HG02981 (cell line): ENCODE results near the gene CPEB1.
A peak's percentile ranks its signal among the peaks of the same experiment; 100 is the strongest.
"Not testable (repeated sequence)": the region's sequence is repeated elsewhere in the genome, so short reads cannot be mapped to it uniquely, and the experiment has no call there.

Experiments used
- ATAC-seq: cut with Tn5 transposase; IDR thresholded peaks from one replicate; pipeline ENCODE4 v1.9.1; 2021; ENCODE audit warnings: mild to moderate bottlenecking, moderate library complexity; ENCODE audit not compliant: unreplicated experiment

The CPEB1 gene

DNA sequence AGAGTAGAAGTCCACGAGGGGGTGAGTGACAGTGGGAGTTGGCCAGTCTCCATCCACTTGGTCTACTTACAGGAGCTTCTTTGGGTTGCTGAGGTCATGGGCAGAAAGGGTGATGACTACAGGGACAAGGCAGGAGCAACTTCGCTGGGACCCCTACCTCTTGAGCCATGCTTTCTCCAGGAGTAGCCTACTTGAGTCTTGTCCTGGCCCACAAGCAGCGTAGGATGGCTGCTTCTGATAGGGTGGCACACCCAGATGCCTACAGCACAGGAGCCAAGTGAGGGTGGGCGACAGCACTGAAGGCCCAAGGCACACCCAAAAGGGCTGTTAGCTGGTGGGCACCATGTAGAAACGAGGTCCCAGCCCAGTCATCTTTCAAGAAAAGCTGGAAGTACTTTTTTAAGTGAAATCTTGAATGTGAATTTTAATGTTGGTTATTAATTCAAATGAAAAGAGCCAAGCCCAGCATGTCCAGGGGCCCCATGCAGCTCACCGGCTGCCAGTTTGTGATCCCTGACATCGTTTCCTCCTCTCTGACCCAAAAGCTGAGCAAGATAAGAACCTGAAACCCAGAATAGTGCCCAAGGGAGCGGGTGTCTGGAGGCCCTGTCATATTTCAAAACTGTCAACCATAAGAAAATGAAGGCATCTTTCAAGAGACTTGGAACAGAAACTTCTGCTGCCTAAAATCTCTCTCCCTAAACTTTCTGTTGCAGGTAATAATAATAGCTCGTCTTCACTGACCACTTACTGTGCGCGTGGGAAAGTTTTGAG, 2.2 kb upstream of the CPEB1 start:
- no peak for ATAC-seq

DNA sequence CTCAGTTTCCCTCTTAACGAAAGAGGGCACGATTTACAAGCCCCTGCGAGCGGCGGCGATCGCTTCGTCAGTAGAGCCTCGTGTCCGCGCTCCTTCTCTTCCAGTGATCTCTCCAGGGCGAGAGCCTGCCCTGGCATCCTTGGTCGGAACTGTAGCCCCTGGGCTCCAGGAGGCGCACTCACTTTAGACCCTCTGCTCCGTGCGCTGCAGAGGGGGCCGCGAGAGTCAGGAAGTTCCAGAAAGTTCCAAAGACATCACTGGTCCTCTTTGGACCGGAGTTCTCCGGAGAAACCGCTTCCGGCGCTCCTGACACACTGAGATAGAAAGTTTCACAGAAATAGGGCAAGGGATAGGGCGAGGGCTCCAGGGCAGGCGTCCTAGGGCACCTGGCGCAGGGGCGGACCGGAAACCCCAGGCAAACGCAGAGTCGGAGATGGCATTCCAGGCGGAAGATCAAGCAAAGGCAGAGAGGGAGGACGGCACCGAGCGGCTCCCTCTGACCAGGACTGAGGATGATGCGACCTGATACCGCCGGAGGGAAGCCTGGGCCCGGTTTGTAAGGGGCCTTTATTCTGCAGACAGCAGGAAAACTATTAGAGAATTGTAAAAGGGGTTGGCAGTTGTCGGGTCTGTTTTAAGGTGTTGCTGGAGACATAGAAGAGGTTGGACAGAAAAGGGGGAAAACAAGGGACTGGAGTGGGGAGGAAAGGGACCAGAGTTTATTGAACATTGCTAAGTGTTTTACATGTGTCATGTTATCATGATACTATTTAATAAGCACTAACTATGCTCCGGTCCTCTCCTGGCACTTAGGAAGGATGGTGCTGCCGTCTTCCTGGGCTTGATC, 1.3 kb upstream of the CPEB1 start:
- no peak for ATAC-seq

DNA sequence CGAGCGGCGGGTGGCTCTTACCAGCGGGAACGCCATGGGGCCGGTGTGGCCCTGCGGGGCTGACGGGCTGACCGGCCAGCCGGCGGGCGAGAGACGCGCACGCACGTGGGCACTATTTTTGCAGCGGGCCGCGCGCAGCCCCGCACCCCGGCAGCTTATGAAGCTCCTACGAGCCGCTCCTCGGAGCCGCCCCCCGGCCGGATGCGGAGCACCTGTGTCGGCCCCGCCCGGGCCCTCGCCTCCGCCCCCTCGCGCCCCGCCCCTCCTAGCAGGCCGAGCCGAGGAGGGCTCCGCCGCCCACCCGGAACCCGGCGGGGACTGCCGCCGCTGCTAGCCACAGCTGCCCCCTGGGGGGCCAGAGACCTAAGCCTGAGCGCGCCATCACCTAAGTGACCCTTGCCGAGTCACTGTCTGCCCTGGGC, 683 bp upstream of the CPEB1 start:
- peak; percentile 55 for ATAC-seq

DNA sequence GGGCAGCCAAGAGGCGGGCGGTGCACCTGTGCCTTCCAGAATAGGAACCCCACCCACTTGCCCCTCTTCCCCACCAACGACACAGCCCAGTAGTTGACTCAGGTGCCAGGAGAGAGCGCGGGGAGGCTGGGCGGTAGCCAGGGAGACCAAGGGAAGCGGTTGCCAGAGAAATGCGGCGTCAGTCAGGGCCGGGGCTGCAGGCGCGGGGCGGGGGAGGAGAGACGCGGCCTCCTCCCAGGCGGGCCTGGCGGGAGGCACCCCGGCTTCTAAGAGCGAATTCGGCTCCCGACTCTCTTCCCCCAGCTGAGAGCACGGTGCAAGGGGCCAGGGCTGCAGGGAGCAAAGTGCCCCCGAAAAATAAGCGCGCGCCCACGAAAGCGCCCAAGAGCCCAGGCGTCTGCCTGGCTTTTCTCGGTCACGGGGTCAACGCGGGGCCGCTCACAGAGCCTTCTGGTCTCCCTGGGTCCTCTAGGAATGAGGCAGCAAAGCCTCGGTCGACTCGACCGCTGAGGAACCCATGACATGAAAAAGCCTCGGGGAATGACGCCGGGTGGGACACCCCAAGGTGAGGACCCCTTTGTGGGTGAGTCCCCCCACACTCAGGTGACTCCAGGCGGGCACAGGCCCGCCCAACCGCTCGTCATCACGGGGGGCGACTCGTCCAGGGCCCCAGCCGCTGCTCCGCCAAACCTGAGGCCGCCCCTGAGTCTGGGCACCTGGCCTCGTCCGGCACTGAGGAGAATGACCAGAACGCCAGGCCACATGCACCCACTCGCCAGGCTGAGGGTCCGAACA, 716 bp downstream of the CPEB1 start:
- no peak for ATAC-seq

DNA sequence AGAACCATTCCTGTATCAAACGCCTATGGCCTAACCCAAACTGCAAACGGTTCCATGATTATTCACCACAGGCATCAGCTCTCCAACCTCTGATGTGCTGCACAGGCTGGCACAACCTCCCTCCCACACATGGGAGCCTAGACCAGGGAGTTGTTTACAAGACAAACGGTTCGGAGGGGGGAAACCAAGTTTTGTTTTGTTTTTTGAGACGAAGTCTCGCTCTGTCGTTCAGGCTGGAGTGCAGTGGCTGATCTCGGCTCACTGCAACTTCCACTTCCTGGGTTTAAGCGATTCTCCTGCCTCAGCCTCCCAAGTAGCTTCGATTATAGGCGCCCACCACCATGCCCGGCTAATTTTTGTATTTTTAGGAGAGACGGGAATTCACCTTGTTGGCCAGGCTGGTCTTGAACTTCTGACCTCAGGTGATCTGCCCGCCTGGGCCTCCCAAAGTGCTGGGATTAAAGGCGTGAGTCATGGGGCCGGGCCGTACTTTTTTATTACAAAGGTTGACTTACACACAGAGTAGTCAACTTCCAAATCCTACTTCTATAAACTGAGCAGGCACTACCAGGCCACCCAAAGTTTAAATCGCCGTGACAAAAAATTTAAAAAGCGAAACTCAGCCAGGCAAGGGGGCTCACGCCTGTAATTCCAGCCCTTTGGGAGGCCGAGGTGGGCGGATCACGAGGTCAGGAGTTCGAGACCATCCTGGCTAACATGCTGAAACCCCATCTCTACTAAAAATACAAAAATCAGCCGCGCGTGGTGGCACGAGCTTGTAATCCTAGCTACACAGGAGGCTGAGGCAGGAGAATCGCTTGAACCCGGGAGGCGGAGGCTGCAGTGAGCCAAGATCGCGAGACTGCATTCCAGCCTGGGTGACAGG, 2.0 kb downstream of the CPEB1 start:
- not testable (repeated sequence) for ATAC-seq

DNA sequence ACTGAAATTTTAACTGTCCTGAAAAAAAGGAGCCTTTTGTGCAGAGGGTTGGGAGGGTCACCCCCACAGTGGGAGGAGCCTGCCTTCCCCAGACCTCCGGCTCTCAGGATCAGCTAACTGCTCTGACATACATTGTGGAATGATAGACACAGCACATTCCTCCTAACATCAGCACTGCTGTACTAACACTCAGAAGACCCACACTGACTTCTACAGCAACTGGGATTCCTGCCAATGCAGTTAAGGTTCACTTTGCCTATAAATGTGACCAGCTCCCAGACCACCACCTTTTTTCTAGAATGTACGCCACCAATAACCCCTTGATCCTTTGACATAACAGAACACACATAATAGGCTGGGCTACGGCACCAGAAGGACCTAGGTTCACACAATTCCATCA, 3.2 kb downstream of the CPEB1 start:
- no peak for ATAC-seq

DNA sequence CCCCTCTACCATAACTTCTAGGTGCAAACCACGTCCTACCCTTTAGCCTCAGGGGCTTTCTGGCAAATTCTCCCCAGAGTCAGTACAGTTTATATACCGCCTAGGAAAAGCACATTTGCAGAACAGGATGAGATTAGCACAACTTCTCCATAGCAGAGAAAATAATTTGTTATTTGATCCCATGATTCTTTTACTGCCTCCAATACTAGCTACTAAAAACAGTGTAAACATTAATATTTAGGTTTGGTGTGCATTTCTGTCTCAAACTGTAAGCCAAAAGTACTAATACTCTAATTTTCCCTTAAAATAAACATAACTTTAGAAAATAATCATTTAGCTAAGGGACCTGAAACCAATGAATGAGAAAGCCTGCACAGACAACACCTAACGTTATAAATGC, 4.5 kb downstream of the CPEB1 start:
- ATAC-seq, result no peak

DNA sequence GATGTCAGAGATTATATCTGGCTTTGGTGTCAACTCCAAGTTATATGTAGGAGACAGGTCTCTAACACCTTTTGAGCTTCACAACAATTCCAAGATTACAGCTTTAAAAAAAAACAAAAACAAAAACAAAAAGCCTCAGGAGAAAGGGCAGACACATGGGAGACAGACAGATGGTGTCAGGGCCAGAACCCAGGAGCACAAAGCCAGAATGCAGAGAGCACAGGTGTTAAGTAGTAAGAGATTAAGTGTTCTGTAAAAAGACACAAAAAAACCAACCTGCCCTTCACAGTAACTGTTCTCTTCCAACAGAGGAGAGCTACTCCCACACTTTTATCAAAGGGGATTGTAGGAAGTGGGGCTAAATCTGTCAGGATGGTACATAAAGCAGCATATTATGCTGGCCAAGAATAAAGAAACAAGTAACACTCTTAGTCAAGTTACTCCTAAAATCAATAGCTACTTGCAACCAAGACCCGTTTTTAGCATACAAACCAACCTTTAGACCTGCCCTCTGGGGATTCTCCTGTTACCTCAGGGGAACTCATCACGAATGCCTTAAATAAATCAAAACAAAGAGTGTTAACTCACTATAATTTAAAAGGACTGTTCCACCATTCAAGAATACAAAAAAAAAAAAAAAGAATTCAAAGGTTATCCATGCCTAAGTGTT, 5.9 kb downstream of the CPEB1 start:
- ATAC-seq, result no peak

DNA sequence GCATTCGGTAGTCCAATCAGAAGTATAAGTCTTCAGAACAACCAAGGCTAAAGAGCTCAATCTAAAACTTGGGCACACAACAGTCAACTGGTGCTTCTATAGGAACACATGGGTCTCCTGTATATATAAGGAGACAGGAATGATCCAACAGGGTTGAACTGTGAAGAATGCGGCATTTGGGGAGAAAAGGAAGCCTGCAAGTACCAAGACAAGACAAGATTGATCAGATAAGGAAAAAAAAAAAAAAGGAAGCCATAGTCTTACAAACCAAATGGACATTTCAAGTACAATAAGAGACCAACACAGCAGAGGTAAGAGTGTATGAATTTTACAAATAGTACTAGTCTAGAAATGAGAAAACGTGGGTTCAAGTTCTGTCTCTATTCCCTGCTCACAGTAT, 6.5 kb downstream of the CPEB1 start:
- no peak for ATAC-seq

DNA sequence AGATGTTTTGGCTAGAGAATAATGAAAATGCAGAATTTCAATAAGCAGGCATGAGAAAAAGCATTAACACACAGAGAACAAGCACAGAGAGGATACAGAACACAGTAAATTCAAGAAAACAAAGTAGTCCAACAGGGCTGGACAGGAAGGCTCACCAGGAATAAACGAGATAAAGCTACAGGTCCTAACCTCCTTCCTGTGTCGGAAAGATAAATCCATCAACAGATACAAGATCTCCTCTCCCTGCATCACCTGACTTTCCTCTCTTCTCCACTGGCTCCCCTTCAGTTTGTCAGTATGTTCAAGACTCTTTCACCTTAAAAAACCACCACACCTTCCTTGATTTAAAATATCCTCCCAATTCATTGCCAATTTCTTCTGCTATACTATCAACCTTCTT, 11.4 kb downstream of the CPEB1 start:
- ATAC-seq, result no peak

DNA sequence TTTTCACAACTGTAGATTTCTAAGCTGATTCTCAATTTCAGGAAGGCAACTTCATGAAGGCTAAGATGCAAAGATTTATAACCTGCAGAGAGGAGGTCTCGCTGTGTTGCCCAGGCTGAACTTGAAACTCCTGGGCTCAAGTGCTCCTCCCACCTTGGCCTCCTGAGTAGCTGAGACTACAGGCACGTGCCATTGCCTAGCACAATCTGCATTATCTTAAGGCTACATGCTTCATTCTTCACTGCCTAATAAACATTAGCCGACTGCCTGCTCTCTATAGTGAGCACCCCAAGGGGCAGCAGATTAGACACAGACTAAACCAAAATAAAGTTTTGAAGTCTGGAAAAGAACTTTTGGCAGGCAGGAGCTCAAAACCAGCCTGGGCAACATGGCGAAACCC, 17.1 kb downstream of the CPEB1 start:
- ATAC-seq, result no peak

DNA sequence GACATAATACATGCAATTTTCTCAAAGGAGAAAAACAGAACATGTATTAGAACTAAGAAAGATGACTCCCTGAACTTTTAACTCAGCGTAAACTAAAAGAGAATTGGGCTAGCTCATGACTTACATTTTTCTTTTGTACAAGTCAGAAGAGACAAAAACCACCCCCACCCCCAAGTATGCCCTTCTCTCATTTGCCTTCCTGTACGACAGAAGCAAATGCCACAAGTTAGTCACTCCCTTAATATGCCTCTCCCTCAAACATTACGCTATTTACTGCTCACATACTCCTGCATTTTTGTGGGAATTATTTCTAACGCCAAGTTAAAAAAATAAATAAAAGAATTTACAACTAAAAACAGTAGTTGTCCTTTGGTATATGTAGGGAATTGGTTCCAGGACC, 22.0 kb downstream of the CPEB1 start:
- ATAC-seq, result no peak

DNA sequence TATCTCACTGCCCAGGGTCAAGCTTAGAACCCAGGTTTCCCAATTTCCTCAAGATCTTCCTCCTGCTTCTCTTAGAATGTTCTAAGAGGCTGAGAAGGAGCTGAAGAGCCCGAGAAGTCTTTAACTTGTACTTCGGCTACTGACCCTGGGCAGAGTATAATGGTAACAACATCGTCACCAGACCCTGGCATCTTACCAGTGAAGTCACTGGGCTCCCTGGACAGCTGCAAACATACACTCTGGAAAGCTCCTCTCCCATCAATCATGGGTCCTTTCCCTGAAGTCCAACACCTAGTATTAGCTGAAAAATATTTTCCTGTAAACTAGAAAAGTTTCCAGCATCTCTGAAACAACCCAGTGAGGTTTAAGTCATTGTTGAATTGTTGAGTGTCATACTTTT, 22.7 kb downstream of the CPEB1 start:
- ATAC-seq, result no peak

DNA sequence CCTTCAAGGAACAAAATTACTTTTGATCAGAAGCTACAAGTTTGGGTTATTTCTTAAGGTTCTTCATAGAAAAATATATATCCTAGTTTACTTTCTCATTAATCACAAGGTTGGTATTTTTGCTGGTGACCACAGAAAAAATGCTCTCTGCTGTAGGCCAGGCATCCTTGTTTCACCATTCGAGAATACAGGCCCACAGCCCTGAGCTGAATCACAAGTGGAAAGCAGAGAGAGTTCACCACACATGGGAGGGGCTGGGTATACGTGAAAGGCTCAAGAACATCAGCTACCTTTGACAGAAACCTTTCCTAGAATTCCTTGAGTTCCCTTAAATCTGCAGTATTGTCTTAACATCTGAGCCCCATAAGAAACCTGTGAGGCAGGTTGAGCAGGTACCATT, 23.2 kb downstream of the CPEB1 start:
- ATAC-seq, result no peak

DNA sequence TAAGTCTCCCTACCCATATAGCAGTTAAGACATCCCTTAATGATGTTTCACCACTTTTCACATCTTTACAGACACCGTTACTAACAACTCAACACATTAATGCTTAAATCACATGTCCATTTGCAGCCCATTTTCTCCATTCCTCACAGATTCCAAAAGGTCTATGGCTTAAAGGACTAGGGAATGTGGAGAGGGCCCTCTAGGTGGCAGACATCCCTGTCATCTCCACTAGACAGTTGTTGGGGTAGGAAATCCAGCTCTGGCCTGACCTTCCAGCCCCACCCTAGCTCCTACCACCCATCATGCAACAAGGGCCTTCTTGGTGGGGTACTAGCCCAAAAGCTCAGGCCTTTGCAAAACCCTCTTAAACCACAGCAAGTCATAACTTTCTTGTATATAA, 25.2 kb downstream of the CPEB1 start:
- ATAC-seq, result no peak

DNA sequence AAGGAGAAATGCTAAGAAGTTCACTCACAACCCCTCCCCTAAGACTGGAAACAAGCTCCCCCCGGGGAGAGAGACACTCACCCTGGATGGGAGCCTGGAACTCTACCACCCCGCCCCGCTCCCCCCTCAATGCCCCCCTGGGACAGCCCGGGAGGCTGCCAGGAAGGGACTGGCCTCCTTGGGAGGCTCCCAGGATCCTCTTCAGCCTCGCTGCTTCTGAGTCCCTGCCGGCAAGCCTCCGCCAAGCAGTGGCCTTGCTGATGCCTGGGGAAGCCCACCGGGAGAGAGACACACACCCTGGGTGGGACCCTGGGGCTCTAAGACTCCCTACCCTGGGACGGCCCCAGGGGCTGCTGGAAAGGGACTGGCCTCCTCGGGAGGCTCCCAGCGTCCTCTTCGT, 33.4 kb downstream of the CPEB1 start:
- no peak for ATAC-seq

DNA sequence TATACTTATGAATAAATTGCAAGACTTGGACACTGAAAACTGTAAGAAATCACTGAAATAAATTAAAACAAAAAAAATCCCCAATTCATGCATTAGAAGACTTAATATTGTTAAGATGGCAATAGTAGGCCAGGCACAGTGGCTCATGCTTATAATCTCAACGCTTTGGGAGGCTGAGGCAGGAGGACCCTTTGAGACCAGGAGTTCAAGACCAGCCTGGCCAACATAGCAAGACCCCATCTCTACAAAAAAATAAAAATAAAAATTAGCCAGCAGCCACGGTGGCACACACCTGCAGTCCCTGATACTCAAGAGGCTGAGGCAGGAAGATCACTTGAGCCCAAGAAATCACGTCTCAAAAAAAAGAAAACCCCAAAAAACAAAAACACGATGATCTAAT, 35.8 kb downstream of the CPEB1 start:
- ATAC-seq, result no peak

DNA sequence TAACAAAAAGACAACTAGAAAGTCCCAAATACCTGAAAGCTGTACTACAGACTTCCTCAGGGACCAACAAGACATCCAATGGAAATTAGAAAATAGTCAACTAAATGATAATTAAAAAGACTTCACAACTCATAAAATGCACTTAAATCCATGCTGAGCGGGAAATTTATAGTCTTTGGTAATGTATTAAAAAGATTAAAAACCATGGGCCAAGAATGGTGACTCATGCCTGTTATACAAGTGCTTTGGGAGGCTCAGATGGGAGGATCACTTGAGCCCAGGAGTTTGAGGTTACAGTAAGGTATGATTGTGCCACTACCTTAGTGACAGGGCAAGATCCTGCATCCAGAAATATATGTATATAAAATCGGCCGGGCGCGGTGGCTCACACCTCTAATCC, 45.0 kb downstream of the CPEB1 start:
- ATAC-seq, result no peak

DNA sequence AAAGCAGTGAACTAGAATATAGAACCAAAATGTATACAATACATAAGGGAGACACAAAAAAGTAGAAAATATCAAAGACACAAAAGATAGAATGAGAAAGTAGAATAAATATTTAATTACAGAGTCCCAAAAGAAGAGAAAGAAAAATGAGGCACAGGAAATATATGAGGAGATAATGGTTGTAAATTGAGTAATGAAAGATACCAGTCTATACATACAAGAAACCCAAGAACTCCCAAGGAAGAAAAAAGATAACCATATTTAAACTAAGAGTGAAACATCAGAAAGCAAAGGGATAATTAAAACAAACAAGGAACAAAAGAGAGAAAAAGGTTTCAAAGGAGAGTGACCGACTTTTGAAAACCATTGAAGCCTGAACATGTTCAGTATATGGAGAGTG, 47.3 kb downstream of the CPEB1 start:
- no peak for ATAC-seq

DNA sequence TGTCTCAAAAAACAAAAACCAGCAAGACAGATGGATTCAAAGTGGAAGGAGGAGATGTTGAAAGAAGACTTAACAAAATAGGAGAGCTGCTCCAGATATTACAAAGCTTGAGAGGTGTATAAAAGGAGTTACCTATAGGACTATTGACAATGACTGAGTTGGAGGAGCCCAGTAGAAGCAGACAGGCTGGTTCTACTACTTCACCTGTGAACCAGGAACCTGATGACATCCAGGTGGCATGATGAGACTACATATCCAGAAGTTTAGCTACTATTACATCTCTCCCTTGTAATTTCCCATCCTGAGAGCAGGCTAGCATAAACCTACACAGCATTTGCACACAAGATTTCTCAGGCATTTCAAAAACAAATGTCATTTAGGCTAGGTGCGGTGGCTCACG, 49.3 kb downstream of the CPEB1 start:
- ATAC-seq, result no peak
